Transverse colon (tissue), 4 donors: Measurements from ENCODE around the gene JUN. TPM values are rescaled to one million over a fixed set of nuclear protein-coding genes. Genes with fewer than 3 reads are reported as not detected.

ENCODE experiments used
- DNase-seq: peaks from one replicate; pipeline ENCODE4 v3.0.0-alpha.2; 2019
- H3K27ac ChIP-seq, 4 donors: fragments of 200-600 bp; sonication (generic); 2 replicates each; pipeline ENCODE4 v1.5.1; 2016 to 2018; ENCODE audit warnings: inconsistent platforms in 4 of 4
- H3K27me3 ChIP-seq: fragments of 200-600 bp; sonication (generic); 2 replicates; pipeline ENCODE4 v1.5.1; 2017; ENCODE audit warnings: inconsistent platforms
- H3K36me3 ChIP-seq, 4 donors: fragments of 200-600 bp; sonication (generic); 2 replicates each; pipeline ENCODE4 v1.5.1; 2017 to 2019; ENCODE audit warnings: inconsistent platforms in 4 of 4
- H3K4me1 ChIP-seq, 4 donors: fragments of 200-600 bp; sonication (generic); 2 replicates each; pipeline ENCODE4 v1.5.1; 2017 to 2020; ENCODE audit warnings: inconsistent platforms in 4 of 4
- H3K4me3 ChIP-seq, 4 donors: fragments of 200-600 bp; sonication (generic); 1 replicate in 1 of 4; 2 replicates in 3 of 4; pipeline versions ENCODE4 v1.5.1 to v1.6.1; 2017 to 2019; ENCODE audit warnings: inconsistent platforms in 4 of 4
- H3K9me3 ChIP-seq, 2 donors: fragments of 200-600 bp; sonication (generic); 2 replicates each; pipeline ENCODE4 v1.5.1; 2017 to 2019; ENCODE audit warnings: inconsistent platforms in 2 of 2
- CTCF ChIP-seq, 5 experiments: fragments of 200-600 bp in 3 of 5; fragments of 450-650 bp in 2 of 5; sonication (generic) in 3 of 5; IDR thresholded peaks; 1 replicate in 2 of 5; 2 replicates in 3 of 5; pipeline ENCODE4 v1.5.1; 2016 to 2017; ENCODE audit warnings: antibody characterized with exemption in 5 of 5, inconsistent platforms in 3 of 5, mild to moderate bottlenecking in 2 of 5, moderate library complexity in 1 of 5
- EP300 ChIP-seq: sonication (generic); formaldehyde crosslinking; IDR thresholded peaks from one replicate; pipeline ENCODE4 v1.6.1; 2017; ENCODE audit warnings: antibody characterized with exemption, low read depth
- POLR2A ChIP-seq: fragments of 450-650 bp; IDR thresholded peaks from one replicate; pipeline ENCODE4 v1.6.1; 2016; ENCODE audit warnings: antibody characterized with exemption, mild to moderate bottlenecking, moderate library complexity
- POLR2AphosphoS5 ChIP-seq, 3 donors: sonication (generic); formaldehyde crosslinking; IDR thresholded peaks; one replicate each; pipeline ENCODE4 v1.6.1; 2016; ENCODE audit warnings: antibody characterized with exemption in 3 of 3
- WGBS, 2 donors: methylation state at CpG; one replicate each; pipeline ENCODE4 v1.1.5; 2018; ENCODE audit warnings: low coverage in 1 of 2; 5-methylcytosine and 5-hydroxymethylcytosine counted together
- in situ Hi-C, 4 donors: fragments of 200-750 bp; cut with MboI; loops; one replicate each; pipeline versions ENCODE4 v1.15.0 to v1.15.1; 2017; ENCODE audit warnings: low sequenced_read_pairs in 3 of 4, low pct_ligation_motif_present in 1 of 4, low pct_unique_long_range_greater_than_20kb in 1 of 4
- intact Hi-C: fragments of 100-400 bp; cut with DNase I; formaldehyde crosslinking; loops from one replicate; pipeline ENCODE4 v1.15.1; 2023; ENCODE audit warnings: low total_unique reads
- total RNA-seq, 4 donors: library from RNA; depleted of rRNA; stranded (reverse); fragments of >200 nt; gene quantifications; one replicate each; pipeline ENCODE4 v1.1.0, GENCODE V29; 2016

JUN gene
- total RNA-seq, 4 donors from 2014 or later, result 315 to 440 (median 376) TPM

- H3K36me3 ChIP-seq, result no peaks in the 10 kb centered on the region
- peak overlapping the region in 2 of 4 donors; percentile 14 to 18 for H3K27ac ChIP-seq
- peaks cover 0 to 6% (median 1%) of the 10 kb centered on the region in 4 donors for H3K4me1 ChIP-seq
- in situ Hi-C loops, result loop anchor here in 1 of 4 donors (25.0 kb wide), 1 partner anchor 948 kb away; no protein-coding TSS in a partner anchor
- no peaks in the 10 kb centered on the region for H3K9me3 ChIP-seq
- 33 to 62% methylated on average over 3 of the region's 3 CpGs for WGBS, 2 donors
- DNase-seq, result no peak
- H3K4me3 ChIP-seq, result no peak overlapping the region
- intact Hi-C loops, result no loop called here
- no peak for TF ChIP-seq POLR2A
- no peak for TF ChIP-seq POLR2AphosphoS5 (IDR thresholded peaks at IDR 0.05)
- TF ChIP-seq EP300, result no peak
- TF ChIP-seq CTCF (IDR thresholded peaks at IDR 0.05), result no peak
- H3K27me3 ChIP-seq, result no peaks in the 10 kb centered on the region
Observed at GRCh38 chr1:58764294-58764978, 19.4 kb downstream of the JUN start.

DNA sequence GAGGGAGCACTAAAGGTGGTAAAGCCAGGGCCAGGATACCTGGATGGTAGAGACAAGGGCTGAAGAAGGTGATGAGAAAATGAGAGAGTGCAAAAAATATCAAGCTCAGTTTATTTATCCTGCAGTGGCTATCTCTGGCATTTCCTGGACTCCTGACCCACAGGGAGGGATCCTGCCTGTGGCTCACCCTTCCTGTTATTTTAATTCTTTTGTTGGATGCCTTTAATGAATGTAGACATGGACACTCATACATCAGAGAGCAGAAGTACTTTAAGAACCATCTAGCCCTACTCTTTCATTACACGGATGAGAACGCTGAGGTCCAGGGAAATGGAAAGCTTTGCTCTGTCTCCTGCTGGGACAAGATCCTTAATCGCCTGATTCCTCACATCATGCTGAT lies 20.6 kb downstream of the JUN start:
- DNase-seq, result no peak
- no peaks in the 10 kb centered on the region for H3K9me3 ChIP-seq
- peaks cover 0 to 6% (median 0%) of the 10 kb centered on the region in 4 donors for H3K4me1 ChIP-seq
- no peaks in the 10 kb centered on the region for H3K27me3 ChIP-seq
- no peak overlapping the region for H3K4me3 ChIP-seq
- WGBS, 2 donors, result 89 to 100% methylated on average over 1 to 3 of the region's 3 CpGs
- TF ChIP-seq EP300 (no peak), POLR2A (no peak), CTCF (IDR thresholded peaks at IDR 0.05) (no peak), POLR2AphosphoS5 (IDR thresholded peaks at IDR 0.05) (no peak)
- intact Hi-C loops (no loop called here), in situ Hi-C loops (loop anchor here in 1 of 4 donors (25.0 kb wide), 1 partner anchor 949 kb away; no protein-coding TSS in a partner anchor)
- H3K36me3 ChIP-seq, result no peaks in the 10 kb centered on the region
- no peak overlapping the region for H3K27ac ChIP-seq

- intact Hi-C loops (no loop called here), in situ Hi-C loops (loop anchor here in 1 of 4 donors (25.0 kb wide), 1 partner anchor 949 kb away; no protein-coding TSS in a partner anchor)
- Histone ChIP-seq H3K27me3 (no peaks in the 10 kb centered on the region), H3K9me3 (no peaks in the 10 kb centered on the region), H3K36me3 (no peaks in the 10 kb centered on the region), H3K4me3 (no peak overlapping the region), H3K27ac (no peak overlapping the region), H3K4me1 (peaks cover 0 to 6% (median 0%) of the 10 kb centered on the region in 4 donors)
- no peak for DNase-seq
- TF ChIP-seq EP300 (no peak), CTCF (IDR thresholded peaks at IDR 0.05) (no peak), POLR2AphosphoS5 (IDR thresholded peaks at IDR 0.05) (no peak), POLR2A (no peak)
Observed at GRCh38 chr1:58762806-58763205, 21.0 kb downstream of the JUN start.

DNA sequence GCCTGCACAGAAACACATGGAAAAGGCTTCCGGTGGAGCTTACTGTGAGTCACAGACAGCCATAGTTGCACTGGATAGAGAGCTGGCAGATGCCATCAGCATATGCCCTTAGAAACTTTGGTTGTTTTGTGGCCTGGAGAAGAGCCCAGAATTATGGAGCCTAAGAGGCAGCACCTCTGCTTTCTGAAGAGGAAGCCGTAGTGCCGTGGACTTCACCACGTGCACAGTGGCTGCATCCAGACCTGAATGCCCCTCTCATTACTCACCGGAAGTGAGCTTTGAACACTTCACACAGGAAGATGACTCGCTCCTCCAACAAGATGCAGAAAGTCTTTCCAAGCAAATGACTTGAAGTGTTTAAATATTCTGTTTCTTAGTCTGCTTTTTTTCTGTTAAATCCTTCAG lies 28.4 kb downstream of the JUN start:
- no peaks in the 10 kb centered on the region for H3K36me3 ChIP-seq

More for the DNA sequence above, 28.4 kb downstream of the JUN start:
- in situ Hi-C loops, result loop anchor here in 1 of 4 donors (25.0 kb wide), 1 partner anchor 957 kb away; no protein-coding TSS in a partner anchor
- intact Hi-C loops, result no loop called here
- Histone ChIP-seq H3K4me1 (peaks cover 3 to 14% (median 11%) of the 10 kb centered on the region in 4 donors), H3K27ac (peak overlapping the region; percentile 45 to 73 (median 66)), H3K27me3 (no peaks in the 10 kb centered on the region), H3K9me3 (no peaks in the 10 kb centered on the region), H3K4me3 (no peak overlapping the region)
- WGBS, 2 donors, result 0 to 21% methylated on average over 1 to 6 of the region's 6 CpGs
- TF ChIP-seq POLR2AphosphoS5 (IDR thresholded peaks at IDR 0.05), result peak; percentile 20 to 61 (median 44)
- TF ChIP-seq EP300, result no peak
- no peak for TF ChIP-seq POLR2A
- TF ChIP-seq CTCF (IDR thresholded peaks at IDR 0.05), result no peak
- peak; percentile 51 for DNase-seq
